SK-N-MC (cell line): Measurements from ENCODE around the gene SIDT1.

Experiments
- EZH2 ChIP-seq: fragments of 200-600 bp; sonication (generic); IDR thresholded peaks from one replicate; pipeline ENCODE4 v1.6.1; 2017; ENCODE audit warnings: antibody characterized with exemption
- FOXP2 ChIP-seq: optimal IDR thresholded peaks from 2 replicates; pipeline ENCODE3; 2011; ENCODE audit warnings: mild to moderate bottlenecking, moderate library complexity; ENCODE audit not compliant: insufficient read depth; ENCODE audit errors: extremely low read length, control extremely low read depth
- POLR2AphosphoS5 ChIP-seq: IDR thresholded peaks from 2 replicates; pipeline ENCODE4 v1.6.1; 2012; ENCODE audit warnings: mild to moderate bottlenecking, low read depth, low read length, borderline replicate concordance

- TF ChIP-seq POLR2AphosphoS5 (no peak), EZH2 (no peak), FOXP2 (no peak)
Observed at GRCh38 chr3:113565555-113565954, 33.2 kb downstream of the SIDT1 start.
